CD4-positive, alpha-beta T cell treated with Interleukin-10 for 1 hour (primary cell): ENCODE results near the gene DTD1.

ENCODE experiments used
- DNase-seq: peaks from one replicate; pipeline ENCODE4 v3.0.0-alpha.2; 2020

The DTD1 gene

GRCh38 chr20:18666803-18667415 lies 79.1 kb downstream of the DTD1 start:
- DNase-seq = no peak

GRCh38 chr20:18669241-18670019 lies 81.6 kb downstream of the DTD1 start:
- no peak for DNase-seq

GRCh38 chr20:18671203-18671710 lies 83.4 kb downstream of the DTD1 start:
- DNase-seq = no peak

GRCh38 chr20:18672834-18673233 lies 85.0 kb downstream of the DTD1 start:
- DNase-seq = no peak

GRCh38 chr20:18676396-18676795 lies 88.5 kb downstream of the DTD1 start:
- no peak for DNase-seq

- no peak for DNase-seq
These were observed 89.3 kb downstream of the DTD1 start for GRCh38 chr20:18677126-18677525.

- DNase-seq = peak; percentile 13
These were observed 90.9 kb downstream of the DTD1 start for GRCh38 chr20:18678549-18679419.

- DNase-seq = no peak
These were observed 96.0 kb downstream of the DTD1 start for GRCh38 chr20:18683839-18684238.

- DNase-seq = no peak
These were observed 96.9 kb downstream of the DTD1 start for GRCh38 chr20:18684775-18685174.

GRCh38 chr20:18685406-18685805 lies 97.6 kb downstream of the DTD1 start:
- no peak for DNase-seq

GRCh38 chr20:18686696-18687095 lies 98.8 kb downstream of the DTD1 start:
- no peak for DNase-seq

GRCh38 chr20:18688676-18689075 lies 100.8 kb downstream of the DTD1 start:
- no peak for DNase-seq

GRCh38 chr20:18689557-18689956 lies 101.7 kb downstream of the DTD1 start:
- DNase-seq = no peak

- DNase-seq = no peak
These were observed 104.6 kb downstream of the DTD1 start for GRCh38 chr20:18692447-18692846.

GRCh38 chr20:18694071-18694470 lies 106.2 kb downstream of the DTD1 start:
- no peak for DNase-seq

GRCh38 chr20:18695175-18695574 lies 107.3 kb downstream of the DTD1 start:
- no peak for DNase-seq

GRCh38 chr20:18698735-18699380 lies 111.0 kb downstream of the DTD1 start:
- DNase-seq = no peak

- DNase-seq = no peak
These were observed 114.1 kb downstream of the DTD1 start for GRCh38 chr20:18701969-18702368.

GRCh38 chr20:18702736-18703135 lies 114.9 kb downstream of the DTD1 start:
- no peak for DNase-seq

- DNase-seq = no peak
These were observed 117.6 kb downstream of the DTD1 start for GRCh38 chr20:18705490-18705889.

- no peak for DNase-seq
These were observed 118.1 kb downstream of the DTD1 start for GRCh38 chr20:18705910-18706309.

- DNase-seq = no peak
These were observed 124.3 kb downstream of the DTD1 start for GRCh38 chr20:18712131-18712530.

- no peak for DNase-seq
These were observed 125.0 kb downstream of the DTD1 start for GRCh38 chr20:18712882-18713281.
